ENCODE results near the gene SH3BP2.

The SH3BP2 gene

DNA sequence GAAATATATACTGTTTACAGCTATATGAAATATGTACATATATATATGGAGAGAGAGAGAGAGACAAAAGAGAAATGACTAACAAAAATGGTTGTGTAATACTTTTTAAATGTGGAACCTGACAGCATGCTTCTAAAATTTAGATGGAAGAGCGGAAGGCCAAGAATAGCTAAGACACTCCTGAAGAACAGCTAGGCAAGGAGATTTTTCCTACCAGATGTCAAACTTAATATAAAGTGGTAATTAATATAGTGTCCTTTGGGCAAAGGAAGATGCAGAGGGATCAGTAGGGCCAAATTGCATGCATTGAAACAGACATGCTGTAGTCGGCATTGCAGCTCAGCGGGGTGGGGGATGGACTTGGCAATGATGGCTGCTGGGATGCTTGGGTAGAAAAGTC, 96.0 kb downstream of the SH3BP2 start:
- Histone ChIP-seq H3K27me3 (ENCODE audit: control insufficient read depth, low read length) (no peaks in the 10 kb centered on the region), H4K20me1 (ENCODE audit: control insufficient read depth, insufficient read depth, low read depth, low read length) (no peaks in the 10 kb centered on the region), H3K4me1 (ENCODE audit: control insufficient read depth, low read length) (no peaks in the 10 kb centered on the region), H3K4me2 (ENCODE audit: low read length) (no peak overlapping the region), H3K4me3 (ENCODE audit: low read length) (no peak overlapping the region), H3K9me3 (ENCODE audit: control insufficient read depth, insufficient read depth, low read length) (no peaks in the 10 kb centered on the region), H3F3A (ENCODE audit: control insufficient read depth, insufficient read depth) (no peaks in the 10 kb centered on the region), H3K9me2 (replicated peaks; ENCODE audit: control insufficient read depth, low read length) (no peaks in the 10 kb centered on the region), H3K27ac (ENCODE audit: low read depth, low read length) (no peak overlapping the region), H3K79me2 (ENCODE audit: control insufficient read depth, low read length) (no peaks in the 10 kb centered on the region), H3K36me3 (ENCODE audit: control insufficient read depth, low read length) (peaks cover 10% of the 10 kb centered on the region)
- TF ChIP-seq, protein P1, sequence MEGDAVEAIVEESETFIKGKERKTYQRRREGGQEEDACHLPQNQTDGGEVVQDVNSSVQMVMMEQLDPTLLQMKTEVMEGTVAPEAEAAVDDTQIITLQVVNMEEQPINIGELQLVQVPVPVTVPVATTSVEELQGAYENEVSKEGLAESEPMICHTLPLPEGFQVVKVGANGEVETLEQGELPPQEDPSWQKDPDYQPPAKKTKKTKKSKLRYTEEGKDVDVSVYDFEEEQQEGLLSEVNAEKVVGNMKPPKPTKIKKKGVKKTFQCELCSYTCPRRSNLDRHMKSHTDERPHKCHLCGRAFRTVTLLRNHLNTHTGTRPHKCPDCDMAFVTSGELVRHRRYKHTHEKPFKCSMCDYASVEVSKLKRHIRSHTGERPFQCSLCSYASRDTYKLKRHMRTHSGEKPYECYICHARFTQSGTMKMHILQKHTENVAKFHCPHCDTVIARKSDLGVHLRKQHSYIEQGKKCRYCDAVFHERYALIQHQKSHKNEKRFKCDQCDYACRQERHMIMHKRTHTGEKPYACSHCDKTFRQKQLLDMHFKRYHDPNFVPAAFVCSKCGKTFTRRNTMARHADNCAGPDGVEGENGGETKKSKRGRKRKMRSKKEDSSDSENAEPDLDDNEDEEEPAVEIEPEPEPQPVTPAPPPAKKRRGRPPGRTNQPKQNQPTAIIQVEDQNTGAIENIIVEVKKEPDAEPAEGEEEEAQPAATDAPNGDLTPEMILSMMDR (IDR thresholded peaks at IDR 0.05; ENCODE audit: low read depth, low read length, poor library complexity, severe bottlenecking): no peak
- TF ChIP-seq EZH2phosphoT487 (IDR thresholded peaks at IDR 0.05; ENCODE audit: borderline replicate concordance, low read length): no peak

Measured in DOHH2 (cell line).